HCT116 (cell line): ENCODE results near the gene SLC9A9. TPM values are rescaled to one million over a fixed set of nuclear protein-coding genes. Genes with fewer than 3 reads are reported as not detected.

Experiments used
- ATAC-seq: fragments of 200-7000 bp; cut with Tn5 transposase; 2 replicates; pipeline ENCODE4 v1.9.1; 2020; ENCODE audit warnings: mild to moderate bottlenecking, moderate library complexity
- BruUV-seq: library from RNA; stranded (reverse); fragments of 400-500 nt; replicated peaks from 2 replicates; lab custom pipeline; 2021; lab: Mats Ljungman, UMichigan
- CTCF ChIA-PET: fragments of 300-600 bp; sonication (Branson Sonifier 250); formaldehyde crosslinking; loops from one replicate; lab custom pipeline; 2021; ENCODE audit warnings: antibody characterized with exemption; lab: Charles Lee
- POLR2A ChIA-PET: fragments of 300-600, 350-600 bp; sonication (Branson Sonifier 250); formaldehyde crosslinking; loops from one replicate; lab custom pipeline; 2021; ENCODE audit warnings: antibody characterized with exemption; lab: Charles Lee
- RAD21 ChIA-PET, 2 experiments: fragments of 300-600 bp; sonication (Branson Sonifier 250); formaldehyde crosslinking; loops; one replicate each; lab custom pipeline; 2023; ENCODE audit warnings: low total read pairs in 2 of 2; ENCODE audit not compliant: uncharacterized antibody in 2 of 2, unreplicated experiment in 2 of 2, low non-redundant PET in 1 of 2; lab: Charles Lee
- DNase-seq: peaks from one replicate; pipeline ENCODE4 v3.0.0-alpha.2; 2010; ENCODE audit warnings: low read depth, low spot score
- H2AFZ ChIP-seq: fragments of 200-600 bp; shearing (Covaris generic), sonication (generic); 2 replicates; pipeline ENCODE4 v1.6.1; 2017; ENCODE audit warnings: low read depth, mixed run types, mixed read lengths, antibody characterized with exemption, low read length; ENCODE audit not compliant: poor library complexity, severe bottlenecking
- H3K27ac ChIP-seq: 2 replicates; pipeline ENCODE4 v1.5.1; 2012; ENCODE audit warnings: low read depth, low read length
- H3K27me3 ChIP-seq: fragments of 200-600 bp; sonication (generic); 2 replicates; pipeline ENCODE4 v1.6.1; 2016; ENCODE audit warnings: mixed run types, low read length, mixed read lengths; ENCODE audit not compliant: insufficient read depth
- H3K36me3 ChIP-seq, 2 experiments: fragments of 200-500 bp in 1 of 2; fragments of 200-600 bp in 1 of 2; sonication (Bioruptor generic) in 1 of 2; sonication (generic) in 1 of 2; 2 replicates each; pipeline versions ENCODE4 v1.5.1 to v1.6.1; 2014 to 2016; ENCODE audit warnings: low read length in 2 of 2, inconsistent platforms in 1 of 2, mixed read lengths in 1 of 2, mixed run types in 1 of 2; ENCODE audit not compliant: insufficient read depth in 2 of 2, control insufficient read depth in 1 of 2
- H3K4me1 ChIP-seq, 2 experiments: fragments of 200-600 bp in 1 of 2; sonication (generic) in 1 of 2; 2 replicates each; pipeline versions ENCODE4 v1.5.1 to v1.6.1; 2012 to 2017; ENCODE audit warnings: low read length in 2 of 2, inconsistent platforms in 1 of 2, mild to moderate bottlenecking in 1 of 2, mixed read lengths in 1 of 2, mixed run types in 1 of 2, moderate library complexity in 1 of 2; ENCODE audit not compliant: insufficient read depth in 2 of 2, control insufficient read depth in 1 of 2
- H3K4me2 ChIP-seq: fragments of 200-600 bp; sonication (generic); 2 replicates; pipeline ENCODE4 v1.6.1; 2017; ENCODE audit warnings: mixed run types, low read length, mixed read lengths
- H3K4me3 ChIP-seq, 2 experiments: fragments of 200-600 bp in 1 of 2; sonication (generic) in 1 of 2; replicated peaks in 1 of 2; 2 replicates each; pipeline ENCODE4 v1.5.1; 2011 to 2016; ENCODE audit warnings: low read length in 2 of 2, control low read depth in 1 of 2, low read depth in 1 of 2, mild to moderate bottlenecking in 1 of 2, mixed read lengths in 1 of 2, mixed run types in 1 of 2
- H3K79me2 ChIP-seq: fragments of 200-600 bp; sonication (generic); 2 replicates; pipeline ENCODE4 v1.6.1; 2017; ENCODE audit warnings: mild to moderate bottlenecking, mixed run types, low read length, moderate library complexity, mixed read lengths; ENCODE audit not compliant: insufficient read depth
- H3K9ac ChIP-seq: fragments of 200-600 bp; sonication (generic); 2 replicates; pipeline ENCODE4 v1.6.1; 2016; ENCODE audit warnings: low read length, mixed read lengths
- H3K9me2 ChIP-seq: fragments of 200-600 bp; sonication (generic), shearing (Covaris generic); 2 replicates; pipeline ENCODE4 v1.6.1; 2017; ENCODE audit warnings: mixed run types, mild to moderate bottlenecking, moderate library complexity; ENCODE audit not compliant: insufficient read depth
- H3K9me3 ChIP-seq, 2 experiments: fragments of 200-500 bp in 1 of 2; fragments of 200-600 bp in 1 of 2; sonication (Bioruptor generic) in 1 of 2; sonication (generic) in 1 of 2; 2 replicates each; pipeline ENCODE4 v1.6.1; 2014 to 2017; ENCODE audit warnings: low read length in 2 of 2, mixed read lengths in 2 of 2, inconsistent platforms in 1 of 2, low read depth in 1 of 2, mild to moderate bottlenecking in 1 of 2, mixed run types in 1 of 2, moderate library complexity in 1 of 2; ENCODE audit not compliant: control insufficient read depth in 1 of 2, insufficient read depth in 1 of 2
- H4K20me1 ChIP-seq: fragments of 200-600 bp; sonication (generic), shearing (Covaris generic); 2 replicates; pipeline ENCODE4 v1.6.1; 2017; ENCODE audit warnings: mixed run types, mild to moderate bottlenecking, moderate library complexity; ENCODE audit not compliant: insufficient read depth
- ATF3 ChIP-seq: IDR thresholded peaks from 2 replicates; pipeline ENCODE4 v1.6.1; 2012
- CBX3 ChIP-seq: IDR thresholded peaks from 2 replicates; pipeline ENCODE4 v1.6.1; 2012; ENCODE audit warnings: low read depth
- CEBPB ChIP-seq: IDR thresholded peaks from 2 replicates; pipeline ENCODE4 v1.6.1; 2012; ENCODE audit warnings: low read depth
- CTCF ChIP-seq, 3 experiments: fragments of 200-600 bp in 1 of 3; sonication (generic) in 1 of 3; IDR thresholded peaks in 2 of 3; conservative IDR thresholded peaks in 1 of 3; 2 replicates each; pipeline ENCODE4 v1.5.1; 2012 to 2017; ENCODE audit warnings: low read depth in 2 of 3, low read length in 2 of 3, antibody characterized with exemption in 1 of 3, borderline replicate concordance in 1 of 3, control low read depth in 1 of 3, mild to moderate bottlenecking in 1 of 3, mixed read lengths in 1 of 3, mixed run types in 1 of 3, moderate library complexity in 1 of 3; ENCODE audit not compliant: insufficient read depth in 1 of 3
- EGR1 ChIP-seq: IDR thresholded peaks from 2 replicates; pipeline ENCODE4 v1.6.1; 2012; ENCODE audit warnings: low read depth
- ELF1 ChIP-seq: IDR thresholded peaks from 2 replicates; pipeline ENCODE4 v1.6.1; 2012; ENCODE audit warnings: low read depth, borderline replicate concordance
- EZH2 ChIP-seq: fragments of 200-600 bp; sonication (generic); IDR thresholded peaks from 2 replicates; pipeline ENCODE4 v1.6.1; 2017; ENCODE audit warnings: antibody characterized with exemption, mixed run types
- EZH2phosphoT487 ChIP-seq: fragments of 200-600 bp; IDR thresholded peaks from 2 replicates; pipeline ENCODE4 v1.6.1; 2018; ENCODE audit warnings: antibody characterized with exemption, borderline replicate concordance
- FOSL1 ChIP-seq: IDR thresholded peaks from 2 replicates; pipeline ENCODE4 v1.6.1; 2012; ENCODE audit warnings: low read depth
- JUND ChIP-seq: IDR thresholded peaks from 2 replicates; pipeline ENCODE4 v1.6.1; 2012
- POLR2A ChIP-seq: IDR thresholded peaks from 2 replicates; pipeline ENCODE4 v1.7.0; 2011; ENCODE audit warnings: borderline replicate concordance; ENCODE audit not compliant: insufficient read depth, insufficient read length; ENCODE audit errors: extremely low read depth
- POLR2AphosphoS5 ChIP-seq: IDR thresholded peaks from 2 replicates; pipeline ENCODE4 v1.6.1; 2011; ENCODE audit warnings: mild to moderate bottlenecking, low read depth, low read length, moderate library complexity
- RAD21 ChIP-seq: IDR thresholded peaks from 2 replicates; pipeline ENCODE4 v1.6.1; 2012; ENCODE audit warnings: low read depth, mild to moderate bottlenecking
- SP1 ChIP-seq: IDR thresholded peaks from 2 replicates; pipeline ENCODE4 v1.6.1; 2012; ENCODE audit warnings: low read depth
- SRF ChIP-seq: IDR thresholded peaks from 2 replicates; pipeline ENCODE4 v1.6.1; 2012; ENCODE audit warnings: low read depth
- TCF7L2 ChIP-seq: IDR thresholded peaks from 2 replicates; pipeline ENCODE4 v1.7.0; 2011; ENCODE audit warnings: borderline replicate concordance, inconsistent platforms; ENCODE audit not compliant: insufficient read depth, insufficient read length; ENCODE audit errors: extremely low read depth
- ZBTB33 ChIP-seq: IDR thresholded peaks from 2 replicates; pipeline ENCODE4 v1.6.1; 2011; ENCODE audit warnings: mild to moderate bottlenecking, low read length, moderate library complexity; ENCODE audit not compliant: insufficient replicate concordance; ENCODE audit errors: extremely low read depth
- ZFX ChIP-seq: fragments of 450-650 bp; IDR thresholded peaks from 2 replicates; pipeline ENCODE4 v1.6.1; 2017
- intact Hi-C: fragments of 100-400 bp; cut with micrococcal nuclease; formaldehyde crosslinking; loops from 2 replicates; pipeline ENCODE4 v1.10.0; 2022
- total RNA-seq: library from RNA; stranded (reverse); gene quantifications from one replicate; pipeline ENCODE4 v1.2.1, GENCODE V29; 2021; ENCODE audit not compliant: unreplicated experiment
- TF ChIP-seq, protein P1 (sequence below): IDR thresholded peaks from 2 replicates; pipeline ENCODE4 v1.6.1; 2012
- TF ChIP-seq, protein P2 (sequence below): IDR thresholded peaks from 2 replicates; pipeline ENCODE4 v1.6.1; 2012; ENCODE audit warnings: low read depth

SLC9A9 gene
- total RNA-seq, 1 experiment from 2014 or later = 0.20 TPM

- Histone ChIP-seq H3K27me3 (no peaks in the 10 kb centered on the region), H3K79me2 (no peaks in the 10 kb centered on the region), H3K36me3 (no peaks in the 10 kb centered on the region), H2AFZ (no peak overlapping the region), H3K27ac (no peak overlapping the region), H3K4me1 (no peaks in the 10 kb centered on the region), H3K9ac (no peak overlapping the region), H3K9me2 (no peaks in the 10 kb centered on the region; the same call in 1 of the 2 replicates), H3K4me3 (no peak overlapping the region), H3K9me3 (no peaks in the 10 kb centered on the region), H4K20me1 (no peaks in the 10 kb centered on the region), H3K4me2 (no peak overlapping the region)
- ATAC-seq (no peak), DNase-seq (no peak)
- intact Hi-C loops = no loop called here
- RAD21 ChIA-PET = no interaction called here
- TF ChIP-seq SP1 (no peak), RAD21 (no peak), ATF3 (no peak), EGR1 (no peak), CEBPB (no peak), ZFX (no peak), CBX3 (no peak), JUND (no peak), TCF7L2 (no peak), ZBTB33 (no peak), POLR2AphosphoS5 (no peak), FOSL1 (no peak), EZH2 (no peak), POLR2A (no peak), EZH2phosphoT487 (no peak), CTCF (IDR thresholded peaks at IDR 0.05 in 2 of 3, conservative IDR thresholded peaks at IDR 0.05 in 1 of 3; ENCODE audit: borderline replicate concordance in 1 of 3, insufficient read depth in 1 of 3, low read depth in 2 of 3, low read length in 2 of 3) (no peak), SRF (no peak), ELF1 (no peak)
- TF ChIP-seq, protein P1, sequence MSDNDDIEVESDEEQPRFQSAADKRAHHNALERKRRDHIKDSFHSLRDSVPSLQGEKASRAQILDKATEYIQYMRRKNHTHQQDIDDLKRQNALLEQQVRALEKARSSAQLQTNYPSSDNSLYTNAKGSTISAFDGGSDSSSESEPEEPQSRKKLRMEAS = no peak
- TF ChIP-seq, protein P2, sequence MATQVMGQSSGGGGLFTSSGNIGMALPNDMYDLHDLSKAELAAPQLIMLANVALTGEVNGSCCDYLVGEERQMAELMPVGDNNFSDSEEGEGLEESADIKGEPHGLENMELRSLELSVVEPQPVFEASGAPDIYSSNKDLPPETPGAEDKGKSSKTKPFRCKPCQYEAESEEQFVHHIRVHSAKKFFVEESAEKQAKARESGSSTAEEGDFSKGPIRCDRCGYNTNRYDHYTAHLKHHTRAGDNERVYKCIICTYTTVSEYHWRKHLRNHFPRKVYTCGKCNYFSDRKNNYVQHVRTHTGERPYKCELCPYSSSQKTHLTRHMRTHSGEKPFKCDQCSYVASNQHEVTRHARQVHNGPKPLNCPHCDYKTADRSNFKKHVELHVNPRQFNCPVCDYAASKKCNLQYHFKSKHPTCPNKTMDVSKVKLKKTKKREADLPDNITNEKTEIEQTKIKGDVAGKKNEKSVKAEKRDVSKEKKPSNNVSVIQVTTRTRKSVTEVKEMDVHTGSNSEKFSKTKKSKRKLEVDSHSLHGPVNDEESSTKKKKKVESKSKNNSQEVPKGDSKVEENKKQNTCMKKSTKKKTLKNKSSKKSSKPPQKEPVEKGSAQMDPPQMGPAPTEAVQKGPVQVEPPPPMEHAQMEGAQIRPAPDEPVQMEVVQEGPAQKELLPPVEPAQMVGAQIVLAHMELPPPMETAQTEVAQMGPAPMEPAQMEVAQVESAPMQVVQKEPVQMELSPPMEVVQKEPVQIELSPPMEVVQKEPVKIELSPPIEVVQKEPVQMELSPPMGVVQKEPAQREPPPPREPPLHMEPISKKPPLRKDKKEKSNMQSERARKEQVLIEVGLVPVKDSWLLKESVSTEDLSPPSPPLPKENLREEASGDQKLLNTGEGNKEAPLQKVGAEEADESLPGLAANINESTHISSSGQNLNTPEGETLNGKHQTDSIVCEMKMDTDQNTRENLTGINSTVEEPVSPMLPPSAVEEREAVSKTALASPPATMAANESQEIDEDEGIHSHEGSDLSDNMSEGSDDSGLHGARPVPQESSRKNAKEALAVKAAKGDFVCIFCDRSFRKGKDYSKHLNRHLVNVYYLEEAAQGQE = no peak
- CTCF ChIA-PET = no interaction called here
- no TSS peak for BruUV-seq
- POLR2A ChIA-PET = no interaction called here
Measured at GRCh38 chr3:143750841-143751240, 97.4 kb downstream of the SLC9A9 start.
